Endodermal cell (in vitro differentiated cells): ENCODE data around the gene ZYX. TPM values are rescaled to one million over a fixed set of nuclear protein-coding genes. Genes with fewer than 3 reads are reported as not detected.

Source experiments
- DNase-seq: peaks from one replicate; pipeline ENCODE4 v3.0.0-alpha.2; 2017
- H3K27ac ChIP-seq: 2 replicates; pipeline ENCODE4 v1.5.1; 2013; ENCODE audit warnings: mild to moderate bottlenecking, low read depth, low read length, moderate library complexity
- H3K27me3 ChIP-seq: 2 replicates; pipeline ENCODE4 v1.6.1; 2013; ENCODE audit warnings: mild to moderate bottlenecking, low read length, moderate library complexity; ENCODE audit not compliant: insufficient read depth, control insufficient read depth, poor library complexity, severe bottlenecking
- H3K36me3 ChIP-seq: 2 replicates; pipeline ENCODE4 v1.7.0; 2013; ENCODE audit warnings: mild to moderate bottlenecking, low read length, moderate library complexity; ENCODE audit not compliant: control insufficient read depth, insufficient read depth
- H3K4me1 ChIP-seq: one replicate; pipeline ENCODE4 v1.7.0; 2013; ENCODE audit warnings: low read length; ENCODE audit not compliant: control insufficient read depth, insufficient read depth
- H3K4me3 ChIP-seq: 2 replicates; pipeline ENCODE4 v1.5.1; 2013; ENCODE audit warnings: mild to moderate bottlenecking, low read length, moderate library complexity
- H3K9ac ChIP-seq: 2 replicates; pipeline ENCODE4 v1.6.1; 2013; ENCODE audit warnings: mild to moderate bottlenecking, low read length, moderate library complexity; ENCODE audit not compliant: poor library complexity, severe bottlenecking; ENCODE audit errors: extremely low read depth
- H3K9me3 ChIP-seq: 2 replicates; pipeline ENCODE4 v1.6.1; 2013; ENCODE audit warnings: mild to moderate bottlenecking, low read length, moderate library complexity; ENCODE audit not compliant: control insufficient read depth
- H3K27ac Mint-ChIP-seq: 2 replicates; pipeline ENCODE4 v1.8.0; 2020; ENCODE audit warnings: mixed read lengths
- H3K27me3 Mint-ChIP-seq: 2 replicates; pipeline ENCODE4 v1.8.0; 2021; ENCODE audit warnings: mild to moderate bottlenecking, mixed read lengths; ENCODE audit not compliant: insufficient read depth
- H3K36me3 Mint-ChIP-seq: 2 replicates; pipeline ENCODE4 v1.8.0; 2020; ENCODE audit warnings: low read depth, mixed read lengths
- H3K4me1 Mint-ChIP-seq: 2 replicates; pipeline ENCODE4 v1.8.0; 2020; ENCODE audit warnings: mixed read lengths
- H3K4me3 Mint-ChIP-seq: 2 replicates; pipeline ENCODE4 v1.8.0; 2020; ENCODE audit warnings: mild to moderate bottlenecking, moderate library complexity, mixed read lengths
- H3K9me3 Mint-ChIP-seq: 2 replicates; pipeline ENCODE4 v1.8.0; 2020; ENCODE audit warnings: mild to moderate bottlenecking, mixed read lengths
- CTCF ChIP-seq: fragments of 200-600 bp; sonication (generic); conservative IDR thresholded peaks from 2 replicates; pipeline ENCODE4 v1.5.0; 2021; ENCODE audit warnings: antibody characterized with exemption, mild to moderate bottlenecking
- WGBS, 2 experiments: methylation state at CpG; one replicate each; pipeline versions ENCODE4 v1.1.5 to v1.1.7; 2013; ENCODE audit warnings: missing lambda C conversion rate in 2 of 2, mixed read lengths in 1 of 2; ENCODE audit not compliant: insufficient coverage in 1 of 2, insufficient read length in 1 of 2; 5-methylcytosine and 5-hydroxymethylcytosine counted together
- total RNA-seq, 2 donors: library from RNA; stranded (reverse); fragmentation: NEBNext Ultra II Directional in 1 of 2; extraction: Animal tissue kit (Norgen Biotek cat#: 25700) in 1 of 2; gene quantifications; 2 replicates in 1 of 2; 3 replicates in 1 of 2; pipeline ENCODE4 v1.2.1, GENCODE V29; 2021

The ZYX gene
- total RNA-seq, 2 donors from 2014 or later: 127 to 161 TPM

GRCh38 chr7:143395187-143396149, 14.3 kb downstream of the ZYX start:
- H3K27me3 ChIP-seq: no peaks in the 10 kb centered on the region
- H3K36me3 ChIP-seq: peaks cover 28% of the 10 kb centered on the region
- no peaks in the 10 kb centered on the region for H3K27me3 Mint-ChIP-seq
- H3K9ac ChIP-seq: no peak overlapping the region
- peaks cover 75% of the 10 kb centered on the region for H3K36me3 Mint-ChIP-seq
- H3K9me3 ChIP-seq: no peaks in the 10 kb centered on the region
- H3K4me1 ChIP-seq: no peaks in the 10 kb centered on the region
- no peaks in the 10 kb centered on the region for H3K4me1 Mint-ChIP-seq
- H3K27ac ChIP-seq: no peak overlapping the region
- 84 to 89% methylated on average over 15 to 21 of the region's 21 CpGs for WGBS, 2 experiments
- no peak overlapping the region for H3K4me3 ChIP-seq
- H3K27ac Mint-ChIP-seq: no peak overlapping the region
- DNase-seq: peak; percentile 71
- no peaks in the 10 kb centered on the region for H3K9me3 Mint-ChIP-seq
- TF ChIP-seq CTCF: peak; percentile 53
- H3K4me3 Mint-ChIP-seq: no peak overlapping the region

DNA sequence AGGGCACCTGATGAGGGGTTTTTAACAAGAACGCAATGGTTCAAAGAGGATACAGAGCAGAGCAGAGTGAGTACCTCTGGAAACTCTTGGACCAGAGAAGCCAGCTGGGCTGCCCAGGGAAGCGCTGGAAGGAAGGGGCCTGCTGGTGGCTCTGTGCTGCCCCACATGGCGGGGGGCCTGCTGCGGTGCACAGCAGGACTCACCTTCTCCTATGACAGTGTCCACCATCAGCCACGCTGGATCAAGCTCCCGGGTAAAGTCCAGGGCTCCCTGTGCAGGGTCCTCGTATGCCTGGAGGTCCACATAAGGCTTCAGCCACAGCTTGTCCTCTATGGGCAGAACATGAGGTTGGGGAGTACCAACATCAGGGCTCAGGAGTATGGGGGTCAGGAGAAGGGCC, 15.0 kb downstream of the ZYX start:
- H3K4me1 ChIP-seq: no peaks in the 10 kb centered on the region
- no peaks in the 10 kb centered on the region for H3K27me3 ChIP-seq
- no peak for TF ChIP-seq CTCF
- peak; percentile 44 for DNase-seq
- Mint-ChIP-seq H3K27ac (no peak overlapping the region), H3K9me3 (no peaks in the 10 kb centered on the region), H3K4me3 (no peak overlapping the region), H3K4me1 (no peaks in the 10 kb centered on the region), H3K27me3 (no peaks in the 10 kb centered on the region), H3K36me3 (peaks cover 76% of the 10 kb centered on the region)
- no peaks in the 10 kb centered on the region for H3K9me3 ChIP-seq
- no peak overlapping the region for H3K27ac ChIP-seq
- WGBS, 2 experiments: 67 to 83% methylated on average over 3 to 7 of the region's 7 CpGs
- H3K9ac ChIP-seq: no peak overlapping the region
- H3K36me3 ChIP-seq: peaks cover 24% of the 10 kb centered on the region
- H3K4me3 ChIP-seq: no peak overlapping the region

DNA sequence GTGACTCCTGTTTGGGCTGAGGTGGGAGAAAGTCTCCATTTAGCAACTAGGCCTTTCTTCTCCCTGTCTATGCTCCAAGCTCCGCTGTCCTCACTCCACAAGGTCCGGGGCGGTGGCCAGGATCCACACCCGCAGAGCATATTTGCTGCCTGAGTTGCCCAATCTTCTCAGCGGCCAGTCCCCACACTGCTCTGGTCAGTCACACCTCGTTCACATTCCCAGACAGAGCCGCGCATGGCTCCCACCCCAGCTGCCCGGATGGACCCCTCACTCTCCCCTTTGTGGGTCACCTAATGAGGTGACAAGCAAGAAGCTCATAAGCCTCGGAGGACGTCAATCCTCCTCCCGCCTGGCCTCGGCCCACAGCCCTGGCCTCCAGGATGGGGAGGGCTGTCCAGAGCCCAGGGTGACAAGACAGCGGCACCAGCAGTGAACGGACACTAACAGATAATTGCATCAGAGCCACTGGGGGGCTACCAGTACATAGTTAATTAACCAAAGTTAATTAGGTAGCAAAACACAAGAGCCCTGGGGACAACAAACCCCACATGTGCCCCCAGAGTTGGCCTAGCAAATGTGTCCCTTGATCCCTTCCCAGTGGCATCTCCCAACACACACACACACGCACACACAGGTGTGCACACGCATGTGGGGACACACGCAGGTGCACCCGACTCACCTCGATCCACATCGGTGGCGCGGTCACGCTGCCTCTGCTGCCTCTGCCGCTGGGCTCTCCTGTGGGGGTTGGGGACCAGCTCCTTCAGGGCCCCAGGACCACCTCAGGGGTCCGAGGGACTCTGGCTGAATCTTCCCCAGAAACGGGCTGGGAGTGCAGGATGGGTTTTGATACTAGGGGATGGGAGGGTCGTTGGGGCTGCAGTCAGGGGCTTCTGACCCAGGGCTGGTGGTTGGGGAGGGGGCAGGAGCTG, 15.7 kb downstream of the ZYX start:
- peaks cover 19% of the 10 kb centered on the region for H3K36me3 ChIP-seq
- no peak overlapping the region for H3K4me3 ChIP-seq
- no peak overlapping the region for H3K27ac ChIP-seq
- no peaks in the 10 kb centered on the region for H3K9me3 ChIP-seq
- no peaks in the 10 kb centered on the region for H3K9me3 Mint-ChIP-seq
- peaks cover 77% of the 10 kb centered on the region for H3K36me3 Mint-ChIP-seq
- H3K4me1 ChIP-seq: no peaks in the 10 kb centered on the region
- H3K4me3 Mint-ChIP-seq: no peak overlapping the region
- no peak for TF ChIP-seq CTCF
- H3K27me3 Mint-ChIP-seq: no peaks in the 10 kb centered on the region
- DNase-seq: no peak
- no peaks in the 10 kb centered on the region for H3K27me3 ChIP-seq
- H3K4me1 Mint-ChIP-seq: no peaks in the 10 kb centered on the region
- 92 to 94% methylated on average over 20 to 28 of the region's 28 CpGs for WGBS, 2 experiments
- H3K27ac Mint-ChIP-seq: peak overlapping the region; percentile 21
- H3K9ac ChIP-seq: no peak overlapping the region
